Epithelial cell of esophagus (primary cell): ENCODE measurements around the gene ARL6IP5.

Experiments
- DNase-seq: peaks from one replicate; pipeline ENCODE4 v3.0.0; 2010; ENCODE audit warnings: low read depth
- H3K4me3 ChIP-seq: 2 replicates; pipeline ENCODE4 v1.5.1; 2011; ENCODE audit warnings: mild to moderate bottlenecking, low read length, control low read depth
- CTCF ChIP-seq: IDR thresholded peaks from 2 replicates; pipeline ENCODE4 v1.5.1; 2011; ENCODE audit warnings: low read depth, mild to moderate bottlenecking, low read length, control low read depth, inconsistent platforms; ENCODE audit not compliant: insufficient read depth; ENCODE audit errors: missing control alignments

ARL6IP5 gene

GRCh38 chr3:69103123-69103522 lies 18.4 kb downstream of the ARL6IP5 start:
- no peak for DNase-seq
- no peak for TF ChIP-seq CTCF
- H3K4me3 ChIP-seq, result no peak overlapping the region

GRCh38 chr3:69104586-69104985 lies 19.8 kb downstream of the ARL6IP5 start:
- DNase-seq, result no peak
- H3K4me3 ChIP-seq, result no peak overlapping the region
- no peak for TF ChIP-seq CTCF

- no peak for TF ChIP-seq CTCF
- no peak overlapping the region for H3K4me3 ChIP-seq
- DNase-seq, result no peak
Measured at GRCh38 chr3:69105320-69105719, 20.6 kb downstream of the ARL6IP5 start.

- no peak for DNase-seq
- H3K4me3 ChIP-seq, result no peak overlapping the region
- TF ChIP-seq CTCF, result no peak
Measured at GRCh38 chr3:69107841-69108240, 23.1 kb downstream of the ARL6IP5 start.

GRCh38 chr3:69108811-69109210 lies 24.1 kb downstream of the ARL6IP5 start:
- no peak for DNase-seq
- no peak for TF ChIP-seq CTCF

GRCh38 chr3:69110941-69111546 lies 26.3 kb downstream of the ARL6IP5 start:
- no peak overlapping the region for H3K4me3 ChIP-seq
- DNase-seq, result no peak
- no peak for TF ChIP-seq CTCF

More at GRCh38 chr3:69108811-69109210, 24.1 kb downstream of the ARL6IP5 start:
- H3K4me3 ChIP-seq, result no peak overlapping the region

- no peak for TF ChIP-seq CTCF
- no peak overlapping the region for H3K4me3 ChIP-seq
Measured at GRCh38 chr3:69113536-69113935, 28.8 kb downstream of the ARL6IP5 start.

More at GRCh38 chr3:69113536-69113935, 28.8 kb downstream of the ARL6IP5 start:
- no peak for DNase-seq
